ENCODE data around the gene TRIM9. TPM values are rescaled to one million over a fixed set of nuclear protein-coding genes. Genes with fewer than 3 reads are reported as not detected.

TRIM9 gene
- total and polyA plus RNA-seq, 9 of the 15 experiments (the other 6 are each of a cell fraction or from before 2014, with no cell fraction given): 0.03 to 0.15 (median 0.04) TPM; not detected in 4

DNA sequence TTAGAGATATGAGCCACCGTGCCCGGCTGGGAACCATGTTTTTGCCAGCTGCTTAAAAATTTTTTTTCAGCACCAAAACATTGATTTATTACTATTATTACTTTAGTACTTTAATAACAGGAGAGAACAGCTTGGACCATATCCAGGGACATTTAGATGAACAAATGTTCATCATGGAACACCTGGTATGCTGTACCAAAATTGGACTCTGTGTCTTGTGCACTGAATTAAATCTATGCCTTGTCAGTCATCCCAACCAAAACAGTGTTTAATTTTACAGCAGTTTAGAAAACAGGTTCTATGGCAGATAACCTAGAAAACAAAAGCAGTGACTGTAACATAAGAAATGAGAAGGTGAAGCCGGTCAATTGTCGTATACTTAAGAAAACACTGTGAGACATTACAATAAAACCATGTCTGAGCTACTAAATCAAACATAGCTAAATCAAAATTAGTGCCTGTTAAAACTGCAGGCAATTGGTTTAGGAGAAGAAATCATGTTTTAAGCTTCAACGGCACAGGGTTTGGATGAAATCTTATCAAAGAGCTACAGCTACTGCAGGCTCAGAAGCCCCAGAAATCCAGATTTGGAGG, 92.4 kb downstream of the TRIM9 start:
- Histone ChIP-seq H3K4me1 (replicated peaks in 1 of 2; ENCODE audit: control insufficient read depth in 2 of 2, insufficient read depth in 2 of 2, low read length in 2 of 2) (no peaks in the 10 kb centered on the region), H3K4me2 (ENCODE audit: insufficient read depth, low read length) (no peak overlapping the region), H3K36me3 (ENCODE audit: control insufficient read depth, insufficient read depth, low read length) (no peaks in the 10 kb centered on the region), H3K27ac (ENCODE audit: extremely low read depth, low read depth, low read length) (no peak overlapping the region), H3K9ac (ENCODE audit: insufficient read depth in 1 of 2, low read depth in 2 of 2, low read length in 2 of 2) (no peak overlapping the region), H3K79me2 (ENCODE audit: control insufficient read depth, insufficient read depth, low read length) (no peaks in the 10 kb centered on the region), H3K9me1 (ENCODE audit: control insufficient read depth, insufficient read depth, low read length) (no peaks in the 10 kb centered on the region), H4K20me1 (replicated peaks; ENCODE audit: control insufficient read depth, insufficient read depth, low read length) (no peaks in the 10 kb centered on the region), H3K4me3 (no peak overlapping the region), H3K9me3 (replicated peaks; ENCODE audit: control insufficient read depth, insufficient read depth, low read depth, low read length) (no peaks in the 10 kb centered on the region), H2AFZ (ENCODE audit: low read depth, low read length) (no peak overlapping the region), H3K27me3 (ENCODE audit: control insufficient read depth in 2 of 2, insufficient read depth in 2 of 2, low read length in 2 of 2) (peaks cover 11 to 17% of the 10 kb centered on the region in 2 experiments; a peak in 4 of 5 replicates)
- intact Hi-C loops (cut with micrococcal nuclease): no loop called here
- BruUV-seq (replicated peaks): no TSS peak
- DNase-seq (ENCODE audit: extremely low read depth in 1 of 4, low spot score in 3 of 4) (no peak), ATAC-seq (no peak), FAIRE-seq (no peak)
- in situ Hi-C loops (cut with MboI): no loop called here
- POLR2A ChIA-PET: no interaction called here
- WGBS (ENCODE audit: insufficient coverage, low coverage, missing lambda C conversion rate): 4% methylated on average over 5 of the region's 5 CpGs
- TF ChIP-seq ELF1 (tag; IDR thresholded peaks at IDR 0.05): no peak
- no peak for TF ChIP-seq ZNF165 (CRISPR knock-in tag; IDR thresholded peaks at IDR 0.05; ENCODE audit: borderline replicate concordance)
- TF ChIP-seq RFX5 (IDR thresholded peaks at IDR 0.05; ENCODE audit: low read depth, low read length): no peak
- TF ChIP-seq BMI1 (IDR thresholded peaks at IDR 0.05; ENCODE audit: low read length): no peak
- TF ChIP-seq, protein P1, sequence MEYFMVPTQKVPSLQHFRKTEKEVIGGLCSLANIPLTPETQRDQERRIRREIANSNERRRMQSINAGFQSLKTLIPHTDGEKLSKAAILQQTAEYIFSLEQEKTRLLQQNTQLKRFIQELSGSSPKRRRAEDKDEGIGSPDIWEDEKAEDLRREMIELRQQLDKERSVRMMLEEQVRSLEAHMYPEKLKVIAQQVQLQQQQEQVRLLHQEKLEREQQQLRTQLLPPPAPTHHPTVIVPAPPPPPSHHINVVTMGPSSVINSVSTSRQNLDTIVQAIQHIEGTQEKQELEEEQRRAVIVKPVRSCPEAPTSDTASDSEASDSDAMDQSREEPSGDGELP (CRISPR knock-in tag; IDR thresholded peaks at IDR 0.05; ENCODE audit: borderline replicate concordance): no peak
- no peak for TF ChIP-seq ZSCAN29 (IDR thresholded peaks at IDR 0.05)
- TF ChIP-seq ZNF785 (CRISPR knock-in tag; IDR thresholded peaks at IDR 0.05): no peak
- TF ChIP-seq KAT7 (CRISPR knock-in tag; IDR thresholded peaks at IDR 0.05; ENCODE audit: borderline replicate concordance): no peak
- no peak for TF ChIP-seq RAD51 (IDR thresholded peaks at IDR 0.05; ENCODE audit: borderline replicate concordance, low read depth)
- TF ChIP-seq NR4A1 (CRISPR knock-in tag; IDR thresholded peaks at IDR 0.05): no peak
- no peak for TF ChIP-seq NR4A1 (tag; IDR thresholded peaks at IDR 0.05)
- TF ChIP-seq JUNB (CRISPR knock-in tag; conservative IDR thresholded peaks at IDR 0.05): no peak
- TF ChIP-seq, protein P2, sequence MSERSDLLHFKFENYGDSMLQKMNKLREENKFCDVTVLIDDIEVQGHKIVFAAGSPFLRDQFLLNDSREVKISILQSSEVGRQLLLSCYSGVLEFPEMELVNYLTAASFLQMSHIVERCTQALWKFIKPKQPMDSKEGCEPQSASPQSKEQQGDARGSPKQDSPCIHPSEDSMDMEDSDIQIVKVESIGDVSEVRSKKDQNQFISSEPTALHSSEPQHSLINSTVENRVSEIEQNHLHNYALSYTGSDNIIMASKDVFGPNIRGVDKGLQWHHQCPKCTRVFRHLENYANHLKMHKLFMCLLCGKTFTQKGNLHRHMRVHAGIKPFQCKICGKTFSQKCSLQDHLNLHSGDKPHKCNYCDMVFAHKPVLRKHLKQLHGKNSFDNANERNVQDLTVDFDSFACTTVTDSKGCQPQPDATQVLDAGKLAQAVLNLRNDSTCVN (CRISPR knock-in tag; IDR thresholded peaks at IDR 0.05): no peak
- TF ChIP-seq SP1 (CRISPR knock-in tag; IDR thresholded peaks at IDR 0.05): no peak
- no peak for TF ChIP-seq LEF1 (IDR thresholded peaks at IDR 0.05)
- no peak for TF ChIP-seq BHLHE40 (IDR thresholded peaks at IDR 0.05; ENCODE audit: low read length)
- TF ChIP-seq, protein P3, sequence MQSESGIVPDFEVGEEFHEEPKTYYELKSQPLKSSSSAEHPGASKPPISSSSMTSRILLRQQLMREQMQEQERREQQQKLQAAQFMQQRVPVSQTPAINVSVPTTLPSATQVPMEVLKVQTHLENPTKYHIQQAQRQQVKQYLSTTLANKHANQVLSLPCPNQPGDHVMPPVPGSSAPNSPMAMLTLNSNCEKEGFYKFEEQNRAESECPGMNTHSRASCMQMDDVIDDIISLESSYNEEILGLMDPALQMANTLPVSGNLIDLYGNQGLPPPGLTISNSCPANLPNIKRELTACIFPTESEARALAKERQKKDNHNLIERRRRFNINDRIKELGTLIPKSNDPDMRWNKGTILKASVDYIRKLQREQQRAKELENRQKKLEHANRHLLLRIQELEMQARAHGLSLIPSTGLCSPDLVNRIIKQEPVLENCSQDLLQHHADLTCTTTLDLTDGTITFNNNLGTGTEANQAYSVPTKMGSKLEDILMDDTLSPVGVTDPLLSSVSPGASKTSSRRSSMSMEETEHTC (IDR thresholded peaks at IDR 0.05): no peak
- TF ChIP-seq, protein P4, sequence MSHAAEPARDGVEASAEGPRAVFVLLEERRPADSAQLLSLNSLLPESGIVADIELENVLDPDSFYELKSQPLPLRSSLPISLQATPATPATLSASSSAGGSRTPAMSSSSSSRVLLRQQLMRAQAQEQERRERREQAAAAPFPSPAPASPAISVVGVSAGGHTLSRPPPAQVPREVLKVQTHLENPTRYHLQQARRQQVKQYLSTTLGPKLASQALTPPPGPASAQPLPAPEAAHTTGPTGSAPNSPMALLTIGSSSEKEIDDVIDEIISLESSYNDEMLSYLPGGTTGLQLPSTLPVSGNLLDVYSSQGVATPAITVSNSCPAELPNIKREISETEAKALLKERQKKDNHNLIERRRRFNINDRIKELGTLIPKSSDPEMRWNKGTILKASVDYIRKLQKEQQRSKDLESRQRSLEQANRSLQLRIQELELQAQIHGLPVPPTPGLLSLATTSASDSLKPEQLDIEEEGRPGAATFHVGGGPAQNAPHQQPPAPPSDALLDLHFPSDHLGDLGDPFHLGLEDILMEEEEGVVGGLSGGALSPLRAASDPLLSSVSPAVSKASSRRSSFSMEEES (CRISPR knock-in tag; IDR thresholded peaks at IDR 0.05): no peak
- CTCF ChIA-PET (ENCODE audit: low intra/inter-chr PET ratio): interaction anchor here (0.6 kb wide), 1 partner anchor 112 kb away, joined by 3 read pairs; no protein-coding TSS in a partner anchor

Measured in K562 (cell line).